Heart left ventricle (tissue), 16 donors: ENCODE data around the gene SLC22A2. TPM values are rescaled to one million over a fixed set of nuclear protein-coding genes. Genes with fewer than 3 reads are reported as not detected.

ENCODE experiments used
- ATAC-seq, 4 donors: fragments of 200-7000 bp; cut with Tn5 transposase; one replicate each; pipeline ENCODE4 v1.9.1; 2020 to 2022; ENCODE audit warnings: moderate library complexity in 4 of 4, mild to moderate bottlenecking in 3 of 4, moderate number of reproducible peaks in 1 of 4
- DNase-seq, 5 donors: peaks; one replicate each; pipeline ENCODE4 v3.0.0-alpha.2; 2020
- H3K27ac ChIP-seq, 12 donors: fragments of 200-600 bp; sonication (generic) in 4 of 12; one replicate each; pipeline versions ENCODE4 v1.5.0 to v1.8.0; 2016 to 2022; ENCODE audit warnings: mild to moderate bottlenecking in 2 of 12
- H3K27me3 ChIP-seq, 9 donors: fragments of 200-600 bp; sonication (generic) in 2 of 9; one replicate each; pipeline versions ENCODE4 v1.5.1 to v1.8.0; 2016 to 2022; ENCODE audit warnings: mild to moderate bottlenecking in 3 of 9
- H3K36me3 ChIP-seq, 9 donors: fragments of 200-600 bp; sonication (generic) in 2 of 9; one replicate each; pipeline versions ENCODE4 v1.5.0 to v1.8.0; 2018 to 2022; ENCODE audit warnings: mild to moderate bottlenecking in 2 of 9
- H3K4me1 ChIP-seq, 12 donors: fragments of 200-600 bp; sonication (generic) in 4 of 12; one replicate each; pipeline versions ENCODE4 v1.5.0 to v1.8.0; 2016 to 2022; ENCODE audit warnings: mild to moderate bottlenecking in 3 of 12
- H3K4me3 ChIP-seq, 12 donors: fragments of 200-600 bp; sonication (generic) in 4 of 12; one replicate each; pipeline versions ENCODE4 v1.5.0 to v1.8.0; 2017 to 2022; ENCODE audit warnings: mild to moderate bottlenecking in 9 of 12, moderate library complexity in 4 of 12
- H3K9me3 ChIP-seq, 12 donors: fragments of 200-600 bp; sonication (generic) in 4 of 12; one replicate each; pipeline versions ENCODE4 v1.5.0 to v1.8.0; 2016 to 2022; ENCODE audit warnings: mild to moderate bottlenecking in 1 of 12
- POLR2A ChIP-seq, 2 donors: fragments of 450-650 bp; IDR thresholded peaks; one replicate each; pipeline ENCODE4 v1.6.1; 2017; ENCODE audit warnings: antibody characterized with exemption in 2 of 2, mild to moderate bottlenecking in 2 of 2, moderate library complexity in 2 of 2
- WGBS, 4 donors: extraction: QIAGEN DNeasy Blood & Tissue Kit in 2 of 4; methylation state at CpG; one replicate each; pipeline versions ENCODE4 v1.1.5 to v1.1.7; 2013 to 2018; 5-methylcytosine and 5-hydroxymethylcytosine counted together
- intact Hi-C, 10 donors: fragments of 100-400 bp; cut with DNase I; formaldehyde crosslinking; loops; one replicate each; pipeline versions ENCODE4 v1.11.1 to v1.14.2; 2022
- polyA plus RNA-seq, 2 donors: library from polyadenylated mRNA; stranded (reverse); fragments of 200-250 nt; gene quantifications; one replicate each; pipeline ENCODE4 v1.2.3, GENCODE V29; 2013
- total RNA-seq, 9 donors: library from RNA; depleted of rRNA in 2 of 9; stranded (reverse); fragments of >200 nt in 2 of 9; fragmentation: NEBNext Ultra II Directional in 3 of 9; extraction: Animal tissue kit (Norgen Biotek cat#: 25700) in 3 of 9; gene quantifications; one replicate each; pipeline versions ENCODE4 v1.1.0 to v1.2.4, GENCODE V29; 2016 to 2023
- TF ChIP-seq, protein P1 (sequence below), 12 donors: fragments of 200-600 bp; sonication (generic) in 4 of 12; IDR thresholded peaks; one replicate each; pipeline versions ENCODE4 v1.5.0 to v1.8.0; 2018 to 2022; ENCODE audit warnings: antibody characterized with exemption in 12 of 12, mild to moderate bottlenecking in 5 of 12
- donor health status: ischemic (EF 13 %, LVEDD 7.1; RV severe dilation, severe dysfunction).
- donor health status: healthy with polysubstance abuse.
- donor health status: DM: no; HTN: yes; CAD: no.
- donor health status: DM: no; HTN: no; CAD: no.
- donor health status: ischemic (EF 25% LVEDD 6.9; RV normal size, moderate dysfunction).
- donor health status: ischemic (EF 25% LVEDD 5.7; RV mildly dilated, moderate dysfunction).
- donor health status: healthy.
- donor health status: DM: yes; HTN: yes; CAD: no.
- donor health status: ischemic (EF 35%, LVEDD 5.7; RV mildly dilated, moderate dysfunction).
- donor health status: nonischemic (EF 11% LVEDD 7.7; RV severe dilation, severe dysfunction).
- donor health status: DM: yes; HTN: yes; CAD: no.
- donor health status: PGD.
- donor health status: ischemic (EF 29% LVEDD 5.4; RV normal size, mild dysfunction).
- donor health status: nonischemic (EF 23%, LVEDD 6.1; RV moderate dilation, normal function).

The SLC22A2 gene
- total and polyA plus RNA-seq, 11 donors = not detected

DNA sequence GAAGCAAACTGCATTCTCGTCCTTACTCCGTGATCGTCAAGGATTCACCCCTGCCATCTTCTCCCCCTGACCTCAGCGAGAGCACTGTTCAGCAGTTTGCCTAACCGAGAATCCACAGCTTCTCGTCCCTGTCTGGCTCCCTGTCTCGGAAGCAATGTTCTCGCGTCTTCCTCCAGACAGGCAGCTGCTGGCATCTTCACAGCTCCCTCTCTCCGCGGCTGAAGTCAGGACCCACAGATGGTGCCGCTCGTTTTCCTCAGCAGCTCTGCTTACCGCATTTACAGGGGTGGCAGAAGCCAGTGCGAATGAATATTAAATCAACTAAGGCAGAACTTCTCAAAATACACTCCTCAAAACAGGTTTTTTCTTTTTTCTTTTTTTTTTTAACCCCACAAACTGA is 18.9 kb upstream of the SLC22A2 start:
- intact Hi-C loops = no loop called here

DNA sequence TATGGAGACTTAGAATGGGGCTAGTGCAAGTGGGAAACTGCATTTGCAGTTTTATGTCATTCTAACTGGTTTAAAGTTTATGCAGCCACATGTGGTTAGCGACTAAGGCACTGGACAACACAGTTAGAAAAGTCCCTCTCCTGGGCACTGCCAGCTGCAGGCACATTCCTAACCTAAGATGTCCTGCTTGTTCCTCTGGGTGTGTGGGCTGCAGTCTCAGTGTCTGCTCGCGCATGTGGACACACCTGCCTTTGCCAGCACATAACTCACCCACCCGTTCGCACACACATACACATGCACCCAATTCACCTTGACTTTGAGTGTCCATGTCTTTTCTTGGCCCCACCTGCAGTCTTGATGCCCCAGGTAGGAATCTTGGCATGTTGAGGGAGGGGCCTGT is 18.5 kb upstream of the SLC22A2 start:
- 89 to 95% (median 94%) methylated on average over 5 of the region's 5 CpGs for WGBS, 4 donors
- no peak overlapping the region for H3K4me3 ChIP-seq
- no peaks in the 10 kb centered on the region for H3K4me1 ChIP-seq
- TF ChIP-seq, protein P1, sequence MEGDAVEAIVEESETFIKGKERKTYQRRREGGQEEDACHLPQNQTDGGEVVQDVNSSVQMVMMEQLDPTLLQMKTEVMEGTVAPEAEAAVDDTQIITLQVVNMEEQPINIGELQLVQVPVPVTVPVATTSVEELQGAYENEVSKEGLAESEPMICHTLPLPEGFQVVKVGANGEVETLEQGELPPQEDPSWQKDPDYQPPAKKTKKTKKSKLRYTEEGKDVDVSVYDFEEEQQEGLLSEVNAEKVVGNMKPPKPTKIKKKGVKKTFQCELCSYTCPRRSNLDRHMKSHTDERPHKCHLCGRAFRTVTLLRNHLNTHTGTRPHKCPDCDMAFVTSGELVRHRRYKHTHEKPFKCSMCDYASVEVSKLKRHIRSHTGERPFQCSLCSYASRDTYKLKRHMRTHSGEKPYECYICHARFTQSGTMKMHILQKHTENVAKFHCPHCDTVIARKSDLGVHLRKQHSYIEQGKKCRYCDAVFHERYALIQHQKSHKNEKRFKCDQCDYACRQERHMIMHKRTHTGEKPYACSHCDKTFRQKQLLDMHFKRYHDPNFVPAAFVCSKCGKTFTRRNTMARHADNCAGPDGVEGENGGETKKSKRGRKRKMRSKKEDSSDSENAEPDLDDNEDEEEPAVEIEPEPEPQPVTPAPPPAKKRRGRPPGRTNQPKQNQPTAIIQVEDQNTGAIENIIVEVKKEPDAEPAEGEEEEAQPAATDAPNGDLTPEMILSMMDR (IDR thresholded peaks at IDR 0.05) = no peak
- no peak for TF ChIP-seq POLR2A (IDR thresholded peaks at IDR 0.05)
- no peak for DNase-seq
- H3K9me3 ChIP-seq = peaks cover 0 to 6% (median 0%) of the 10 kb centered on the region in 12 donors
- H3K36me3 ChIP-seq = no peaks in the 10 kb centered on the region
- no peak overlapping the region for H3K27ac ChIP-seq
- intact Hi-C loops = no loop called here
- no peak for ATAC-seq
- no peaks in the 10 kb centered on the region for H3K27me3 ChIP-seq

More for the DNA sequence above, 18.9 kb upstream of the SLC22A2 start:
- peak in 1 of 5 donors; percentile 17 for DNase-seq
- no peak for ATAC-seq
- Histone ChIP-seq H3K36me3 (no peaks in the 10 kb centered on the region), H3K9me3 (peaks cover 0 to 6% (median 0%) of the 10 kb centered on the region in 12 donors), H3K27ac (no peak overlapping the region), H3K27me3 (no peaks in the 10 kb centered on the region), H3K4me1 (no peaks in the 10 kb centered on the region), H3K4me3 (no peak overlapping the region)
- no peak for TF ChIP-seq POLR2A (IDR thresholded peaks at IDR 0.05)
- TF ChIP-seq, protein P1 (IDR thresholded peaks at IDR 0.05) = no peak
- 86 to 88% (median 87%) methylated on average over 15 of the region's 15 CpGs for WGBS, 4 donors

DNA sequence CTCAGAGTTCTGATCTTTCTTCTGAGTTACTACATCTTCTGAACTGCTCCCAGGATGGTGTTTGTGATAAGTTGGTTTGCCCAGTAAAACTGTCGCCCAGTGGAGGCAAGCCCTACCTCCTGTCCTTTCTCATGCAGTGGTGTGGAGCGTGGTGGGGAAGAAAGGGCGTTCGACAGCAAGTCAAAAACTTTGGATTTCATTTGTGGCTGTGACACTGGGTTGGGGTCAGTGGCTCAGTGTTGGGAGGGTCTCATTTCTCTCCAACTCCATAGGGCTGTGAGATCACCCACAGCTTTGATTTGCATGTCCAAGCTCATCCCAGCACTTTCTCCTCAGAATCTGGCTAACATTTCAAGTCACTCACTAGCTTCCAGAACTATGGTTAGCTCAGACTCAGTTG is 17.5 kb upstream of the SLC22A2 start:
- DNase-seq = no peak
- Histone ChIP-seq H3K36me3 (no peaks in the 10 kb centered on the region), H3K27ac (no peak overlapping the region), H3K4me1 (no peaks in the 10 kb centered on the region), H3K27me3 (no peaks in the 10 kb centered on the region), H3K4me3 (no peak overlapping the region), H3K9me3 (peaks cover 0 to 6% (median 0%) of the 10 kb centered on the region in 12 donors)
- TF ChIP-seq POLR2A (IDR thresholded peaks at IDR 0.05) = no peak
- TF ChIP-seq, protein P1 (IDR thresholded peaks at IDR 0.05) = no peak
- ATAC-seq = no peak
- intact Hi-C loops = no loop called here
- WGBS, 4 donors = 66 to 92% (median 74%) methylated on average over 4 of the region's 4 CpGs

DNA sequence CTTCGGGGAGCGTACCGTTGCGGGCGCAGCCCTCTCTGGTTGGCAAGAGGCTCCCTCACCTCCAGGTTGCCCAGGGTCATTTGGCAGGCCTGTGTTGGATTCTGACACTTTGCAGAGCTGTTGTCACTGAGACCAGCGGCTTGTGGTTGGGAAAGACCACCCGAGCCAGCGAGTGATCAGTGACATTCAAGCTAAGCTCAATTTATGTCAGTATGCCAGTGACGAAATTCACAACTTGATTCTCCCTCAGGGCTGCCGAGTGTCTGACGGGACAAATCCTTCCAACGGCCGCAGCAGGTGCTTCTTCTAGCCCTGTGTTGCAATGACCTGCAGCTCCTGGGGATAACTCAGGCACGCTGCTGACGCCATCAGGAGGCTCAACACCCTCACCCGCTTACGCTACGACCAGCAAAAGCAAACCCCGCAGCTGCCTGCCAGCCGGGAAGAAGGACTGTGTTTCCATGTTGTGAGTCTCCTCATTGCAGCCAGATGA is 16.9 kb upstream of the SLC22A2 start:
- Histone ChIP-seq H3K27me3 (no peaks in the 10 kb centered on the region), H3K4me1 (no peaks in the 10 kb centered on the region), H3K27ac (no peak overlapping the region), H3K4me3 (no peak overlapping the region), H3K36me3 (no peaks in the 10 kb centered on the region), H3K9me3 (peaks cover 0 to 6% (median 0%) of the 10 kb centered on the region in 12 donors)
- TF ChIP-seq POLR2A (IDR thresholded peaks at IDR 0.05) = no peak
- TF ChIP-seq, protein P1 (IDR thresholded peaks at IDR 0.05) = no peak
- 72 to 81% (median 77%) methylated on average over 15 to 20 of the region's 20 CpGs for WGBS, 4 donors
- intact Hi-C loops = no loop called here
- DNase-seq (no peak), ATAC-seq (no peak)
